HG02852 (cell line): ENCODE measurements around the gene CAMKK2.
"Not testable (repeated sequence)": the region's sequence is repeated elsewhere in the genome, so short reads cannot be mapped to it uniquely, and the experiment has no call there.

Experiments
- ATAC-seq: cut with Tn5 transposase; IDR thresholded peaks from one replicate; pipeline ENCODE4 v1.9.1; 2021; ENCODE audit warnings: mild to moderate bottlenecking, moderate library complexity; ENCODE audit not compliant: unreplicated experiment

CAMKK2 gene

GRCh38 chr12:121299662-121300061, 3.2 kb upstream of the CAMKK2 start:
- ATAC-seq: no peak

GRCh38 chr12:121298411-121298810, 1.9 kb upstream of the CAMKK2 start:
- not testable (repeated sequence) for ATAC-seq

DNA sequence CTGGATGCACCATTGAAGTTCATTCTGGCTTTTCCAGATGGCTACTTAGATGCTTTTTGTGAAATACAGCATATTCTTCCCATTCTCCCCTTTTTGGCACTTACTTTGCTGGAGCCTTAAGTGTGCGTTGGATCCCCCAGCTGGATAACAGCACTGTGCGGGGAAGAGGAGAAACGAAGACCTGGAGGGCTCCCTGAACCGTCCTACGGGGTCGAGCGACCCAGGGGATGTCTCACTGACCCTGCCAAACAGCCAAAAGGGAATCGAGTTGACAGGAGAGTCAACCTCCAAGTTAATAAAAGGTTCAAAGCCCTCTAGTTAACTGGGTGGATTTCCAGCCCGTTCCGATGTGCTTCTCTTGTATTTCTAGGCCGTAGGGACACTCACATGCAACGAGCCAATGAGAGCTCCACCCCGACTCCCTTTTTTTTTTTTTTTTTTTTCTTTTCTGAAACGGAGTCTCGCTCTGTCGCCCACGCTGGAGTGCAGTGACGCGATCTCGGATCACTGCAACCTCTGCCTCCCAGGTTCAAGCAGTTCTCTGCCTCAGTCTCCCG, 1.0 kb upstream of the CAMKK2 start:
- ATAC-seq: no peak

- peak; percentile 21 for ATAC-seq
Observed at GRCh38 chr12:121295746-121296617, 527 bp downstream of the CAMKK2 start.

- no peak for ATAC-seq
Observed at GRCh38 chr12:121295116-121295745, 1.3 kb downstream of the CAMKK2 start.

GRCh38 chr12:121294151-121294889, 2.2 kb downstream of the CAMKK2 start:
- no peak for ATAC-seq

DNA sequence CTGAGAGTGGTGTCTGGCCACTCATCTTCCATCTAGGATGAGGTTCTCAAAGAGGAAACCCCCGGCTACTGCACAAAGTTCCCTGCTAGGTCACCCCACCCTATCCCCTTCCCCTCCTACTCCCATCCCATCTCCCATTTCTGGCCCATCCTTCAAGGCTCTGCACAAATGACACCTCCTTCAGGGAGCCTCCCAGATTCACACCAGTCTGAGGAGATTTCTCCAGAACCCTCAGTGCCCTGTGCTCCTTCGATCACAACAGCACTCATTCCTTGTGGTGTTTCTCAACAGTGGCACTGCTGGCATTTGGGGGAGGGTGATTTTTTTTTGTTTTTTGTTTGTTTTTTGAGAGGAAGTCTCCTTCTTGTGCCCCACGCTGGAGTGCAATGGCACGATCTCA, 2.9 kb downstream of the CAMKK2 start:
- ATAC-seq: no peak

- no peak for ATAC-seq
Observed at GRCh38 chr12:121290410-121290809, 6.1 kb downstream of the CAMKK2 start.

GRCh38 chr12:121289962-121290361, 6.5 kb downstream of the CAMKK2 start:
- no peak for ATAC-seq

DNA sequence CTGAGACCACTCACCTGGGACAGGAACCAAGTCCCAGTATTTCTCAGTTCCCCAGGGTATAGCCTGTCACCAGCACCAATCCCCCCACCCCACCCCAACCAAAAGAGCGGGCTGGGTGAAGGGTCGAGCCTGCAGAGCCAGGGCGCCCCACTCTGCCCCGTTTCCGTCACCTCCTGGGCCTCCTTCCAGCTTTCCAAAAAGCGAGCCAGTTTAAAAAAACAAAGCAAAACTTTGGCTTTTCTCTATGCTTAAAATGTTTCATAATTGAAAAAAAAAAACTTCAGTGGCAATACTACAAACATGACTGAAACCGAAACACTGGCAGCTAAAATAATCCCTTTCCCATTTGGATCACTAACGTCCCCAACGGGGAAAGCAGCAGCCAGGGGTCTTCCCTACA, 7.5 kb downstream of the CAMKK2 start:
- no peak for ATAC-seq

GRCh38 chr12:121288158-121288845, 8.2 kb downstream of the CAMKK2 start:
- no peak for ATAC-seq

DNA sequence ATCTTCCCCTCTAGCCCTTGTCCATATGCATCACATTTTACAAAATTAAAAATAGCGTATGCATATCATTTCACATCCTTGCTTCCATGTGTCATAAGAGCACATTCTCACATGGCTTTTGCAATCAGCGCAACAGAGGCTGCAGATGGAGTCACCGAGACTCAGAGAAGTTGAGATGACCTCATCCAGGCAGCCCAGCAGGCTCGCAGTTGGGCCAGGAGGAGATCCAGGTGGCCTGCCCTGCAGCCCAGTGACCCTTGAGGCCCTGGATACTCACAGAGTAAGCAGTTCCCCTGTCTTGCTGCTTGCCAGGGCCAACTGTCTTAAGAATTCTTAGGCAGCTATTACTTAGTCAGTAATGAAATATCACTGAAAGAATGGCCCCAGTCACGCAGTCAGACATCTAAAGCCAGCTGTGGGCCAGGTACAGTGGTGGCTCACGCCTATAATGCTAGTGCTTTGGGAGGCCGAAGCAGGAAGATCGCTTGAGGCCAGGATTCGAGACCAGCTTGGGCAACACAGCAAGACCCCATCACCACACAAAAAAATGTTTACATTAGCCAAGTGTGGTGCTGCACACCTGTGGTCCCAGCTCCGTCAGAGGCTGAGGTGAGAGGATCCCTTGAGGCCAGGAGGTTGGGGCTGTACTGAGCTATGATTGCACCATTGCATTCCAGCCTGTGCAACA, 9.1 kb downstream of the CAMKK2 start:
- no peak for ATAC-seq

- ATAC-seq: no peak
Observed at GRCh38 chr12:121285856-121286255, 10.7 kb downstream of the CAMKK2 start.

DNA sequence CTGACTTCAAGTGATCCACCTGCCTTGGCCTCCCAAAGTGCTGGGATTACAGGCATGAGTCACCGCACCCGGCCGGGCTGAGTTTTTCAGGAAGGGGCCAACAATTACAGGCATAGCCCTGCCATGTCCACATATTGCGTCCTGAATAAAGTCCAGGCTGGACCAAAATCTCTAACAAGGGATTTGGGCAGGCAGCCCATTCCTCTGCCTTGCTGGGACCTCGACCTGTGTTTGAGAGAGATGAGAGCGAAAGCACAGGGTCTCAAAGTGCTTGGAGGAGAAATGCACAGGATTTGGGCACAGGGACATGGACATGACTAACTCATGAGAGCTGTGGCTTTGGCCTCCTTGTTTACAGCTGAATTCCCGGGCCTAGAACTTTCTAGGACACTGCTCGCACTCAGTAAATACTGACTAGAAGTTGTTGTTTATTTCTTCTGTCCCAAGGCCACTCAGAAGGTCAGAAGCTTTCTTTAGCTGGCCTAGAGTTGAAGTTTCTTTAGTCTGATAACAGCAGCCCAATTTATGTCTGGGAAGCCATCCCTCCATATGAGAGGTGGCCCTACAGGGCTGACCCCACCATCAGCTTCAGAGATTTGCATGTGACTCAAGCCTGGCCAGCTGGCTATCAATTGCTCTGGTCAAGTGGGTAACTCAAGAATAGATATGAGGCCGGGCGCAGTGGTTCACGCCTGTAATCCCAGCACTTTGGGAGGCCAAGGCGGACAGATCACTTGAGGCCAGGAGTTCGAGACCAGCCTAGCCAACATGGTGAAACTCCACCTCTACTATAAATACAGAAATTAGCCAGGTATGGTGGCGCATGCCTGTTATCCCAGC, 11.7 kb downstream of the CAMKK2 start:
- no peak for ATAC-seq

- ATAC-seq: no peak
Observed at GRCh38 chr12:121283841-121284240, 12.7 kb downstream of the CAMKK2 start.

GRCh38 chr12:121283388-121283787, 13.1 kb downstream of the CAMKK2 start:
- ATAC-seq: no peak

DNA sequence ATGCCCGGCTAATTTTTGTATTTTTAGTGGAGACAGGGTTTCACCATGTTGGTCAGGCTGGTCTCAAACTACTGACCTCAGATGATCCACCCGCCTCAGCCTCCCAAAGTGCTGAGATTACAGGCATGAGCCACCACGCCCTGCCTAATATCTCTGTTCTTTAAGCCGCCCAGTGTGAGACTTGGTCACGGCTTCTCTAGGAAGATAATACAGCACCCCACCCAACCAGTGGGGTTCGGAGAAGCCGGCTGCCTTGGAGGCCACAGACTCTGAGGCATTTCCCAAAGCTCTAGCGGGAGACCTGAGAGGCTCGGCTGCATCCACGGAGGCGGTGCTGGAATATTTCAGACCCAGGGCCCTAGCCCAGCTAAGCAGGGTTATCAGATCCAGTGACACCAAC, 13.6 kb downstream of the CAMKK2 start:
- ATAC-seq: not testable (repeated sequence)

- ATAC-seq: no peak
Observed at GRCh38 chr12:121282072-121282742, 14.3 kb downstream of the CAMKK2 start.

GRCh38 chr12:121281116-121281515, 15.4 kb downstream of the CAMKK2 start:
- ATAC-seq: not testable (repeated sequence)
